Naive thymus-derived CD8-positive, alpha-beta T cell (primary cell): ENCODE results near the gene TMEM145. TPM values are rescaled to one million over a fixed set of nuclear protein-coding genes. Genes with fewer than 3 reads are reported as not detected.

ENCODE experiments used
- ATAC-seq, 2 donors: fragments of 150-1000 bp; cut with Tn5 transposase in 1 of 2; sonication (Bioruptor Pico), chemical (Tn5 transposase) in 1 of 2; 1 replicate in 1 of 2; 2 replicates in 1 of 2; pipeline ENCODE4 v1.10.0; 2021; ENCODE audit warnings: mild to moderate bottlenecking in 2 of 2, moderate library complexity in 2 of 2
- POLR2A ChIA-PET: fragments of 350-600 bp; sonication (Branson Sonifier 250); formaldehyde crosslinking; loops from one replicate; lab custom pipeline; 2021; ENCODE audit warnings: antibody characterized with exemption; lab: Charles Lee
- DNase-seq, 10 donors: peaks; one replicate each; pipeline versions ENCODE4 v3.0.0 to v3.0.0-alpha.2; 2020 to 2022
- H3K27ac Mint-ChIP-seq, 10 donors: one replicate each; pipeline ENCODE4 v1.8.0; 2020 to 2022; ENCODE audit warnings: mild to moderate bottlenecking in 10 of 10, mixed read lengths in 10 of 10, moderate library complexity in 4 of 10, inconsistent platforms in 1 of 10
- H3K27me3 Mint-ChIP-seq, 5 donors: one replicate each; pipeline ENCODE4 v1.8.0; 2021 to 2022; ENCODE audit warnings: mixed read lengths in 5 of 5
- H3K36me3 Mint-ChIP-seq, 3 donors: one replicate each; pipeline ENCODE4 v1.8.0; 2020 to 2022; ENCODE audit warnings: mixed read lengths in 3 of 3, mild to moderate bottlenecking in 2 of 3, inconsistent platforms in 1 of 3
- H3K4me1 Mint-ChIP-seq, 4 donors: one replicate each; pipeline ENCODE4 v1.8.0; 2021 to 2022; ENCODE audit warnings: mixed read lengths in 4 of 4
- H3K4me3 Mint-ChIP-seq, 10 donors: one replicate each; pipeline ENCODE4 v1.8.0; 2020 to 2022; ENCODE audit warnings: mild to moderate bottlenecking in 10 of 10, mixed read lengths in 10 of 10, moderate library complexity in 6 of 10, inconsistent platforms in 1 of 10
- H3K9me3 Mint-ChIP-seq, 9 donors: one replicate each; pipeline ENCODE4 v1.8.0; 2020 to 2022; ENCODE audit warnings: mixed read lengths in 9 of 9, mild to moderate bottlenecking in 3 of 9, inconsistent platforms in 1 of 9, moderate library complexity in 1 of 9
- polyA plus RNA-seq, 3 donors: library from polyadenylated mRNA; unstranded; fragments of 300-500 nt; fragmentation: Illumina TruSeq; gene quantifications; one replicate each; pipeline ENCODE4 v1.2.3, GENCODE V29; 2021
- total RNA-seq, 8 experiments: library from RNA in 2 of 8; stranded (reverse) in 2 of 8; gene quantifications; one replicate each; pipeline ENCODE4 v1.2.3 and lab custom pipeline; 2021 to 2026

Gene TMEM145
- total and polyA plus RNA-seq, 5 experiments from 2014 or later: not detected

DNA sequence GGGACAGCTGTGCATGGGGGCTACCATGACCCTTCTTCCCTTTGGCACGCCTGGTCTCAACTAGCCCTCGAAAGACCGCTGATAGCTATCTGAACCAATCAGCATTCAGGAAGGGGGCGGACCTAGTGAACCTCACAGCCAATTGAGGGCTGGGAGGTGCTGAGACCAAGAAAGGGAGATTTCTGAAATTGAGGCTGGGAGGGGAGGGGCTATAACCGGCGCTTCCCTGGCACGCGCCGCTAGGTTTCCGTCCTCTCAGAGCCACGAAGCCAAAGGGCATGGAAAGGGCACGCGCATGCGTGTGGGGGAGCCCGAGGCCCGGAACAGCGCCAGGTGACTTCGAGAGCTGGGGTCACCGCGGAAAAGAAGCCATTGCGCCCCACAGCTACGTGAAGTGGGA lies 6.5 kb upstream of the TMEM145 start:
- H3K36me3 Mint-ChIP-seq: no peaks in the 10 kb centered on the region
- DNase-seq (no peak), ATAC-seq (no peak)
- H3K27ac Mint-ChIP-seq: no peak overlapping the region
- H3K27me3 Mint-ChIP-seq: peaks cover 0 to 13% (median 6%) of the 10 kb centered on the region in 5 donors
- no peaks in the 10 kb centered on the region for H3K9me3 Mint-ChIP-seq
- H3K4me3 Mint-ChIP-seq: no peak overlapping the region
- peaks cover 10 to 23% (median 20%) of the 10 kb centered on the region in 4 donors for H3K4me1 Mint-ChIP-seq
- POLR2A ChIA-PET: no interaction called here

DNA sequence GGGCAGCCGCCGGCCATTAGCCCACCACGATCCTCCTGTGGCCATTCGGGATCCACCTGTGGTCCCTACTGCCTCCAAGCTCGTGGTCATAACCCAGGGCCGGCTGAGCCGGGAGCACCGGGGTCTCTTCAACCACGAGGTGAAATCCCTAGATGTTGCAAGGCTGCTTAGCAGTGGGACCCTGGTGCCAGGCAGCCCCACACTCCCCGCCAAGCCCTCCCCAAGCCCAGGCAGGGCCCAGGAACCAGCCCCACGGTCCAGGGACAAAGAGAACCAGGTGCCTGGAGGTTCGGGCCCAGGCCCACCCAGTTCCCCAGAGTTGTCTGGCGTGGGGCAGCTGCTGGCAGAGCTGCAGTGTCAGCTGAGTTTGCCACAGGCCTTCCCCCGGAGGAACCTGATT lies 3.4 kb upstream of the TMEM145 start:
- peaks cover 11 to 43% (median 22%) of the 10 kb centered on the region in 5 donors for H3K27me3 Mint-ChIP-seq

DNA sequence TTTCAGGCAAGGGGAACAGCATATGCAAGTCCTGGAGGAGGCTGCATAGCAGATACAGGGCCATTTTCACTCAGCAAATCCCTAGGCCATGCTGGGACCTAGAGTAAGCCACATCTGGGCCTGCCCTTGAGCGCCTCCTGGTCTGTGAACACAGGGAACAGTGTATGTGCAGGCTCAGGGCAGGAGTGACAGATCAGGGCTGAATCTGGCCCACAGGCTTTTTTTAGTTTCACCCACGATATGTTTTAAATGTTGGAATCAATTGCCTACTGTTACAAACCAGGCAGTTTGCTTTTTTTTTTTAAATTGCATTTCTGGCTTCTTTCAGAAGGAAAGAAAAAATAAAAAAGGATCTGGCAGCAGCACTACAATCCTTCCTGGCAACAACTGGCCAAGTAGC lies 1.5 kb upstream of the TMEM145 start:
- no peak for ATAC-seq
- POLR2A ChIA-PET: no interaction called here
- peaks cover 0 to 2% (median 0%) of the 10 kb centered on the region in 9 donors for H3K9me3 Mint-ChIP-seq
- H3K36me3 Mint-ChIP-seq: no peaks in the 10 kb centered on the region
- no peak overlapping the region for H3K27ac Mint-ChIP-seq
- peaks cover 16 to 52% (median 28%) of the 10 kb centered on the region in 5 donors for H3K27me3 Mint-ChIP-seq
- H3K4me1 Mint-ChIP-seq: peaks cover 11 to 21% (median 12%) of the 10 kb centered on the region in 4 donors
- H3K4me3 Mint-ChIP-seq: peak overlapping the region in 1 of 10 donors; percentile 74
- no peak for DNase-seq

More for the DNA sequence above, 3.4 kb upstream of the TMEM145 start:
- H3K36me3 Mint-ChIP-seq: no peaks in the 10 kb centered on the region
- H3K27ac Mint-ChIP-seq: no peak overlapping the region
- H3K4me3 Mint-ChIP-seq: no peak overlapping the region
- H3K9me3 Mint-ChIP-seq: peaks cover 0 to 2% (median 0%) of the 10 kb centered on the region in 9 donors
- POLR2A ChIA-PET: no interaction called here
- ATAC-seq (no peak), DNase-seq (no peak)
- H3K4me1 Mint-ChIP-seq: peaks cover 9 to 20% (median 12%) of the 10 kb centered on the region in 4 donors

DNA sequence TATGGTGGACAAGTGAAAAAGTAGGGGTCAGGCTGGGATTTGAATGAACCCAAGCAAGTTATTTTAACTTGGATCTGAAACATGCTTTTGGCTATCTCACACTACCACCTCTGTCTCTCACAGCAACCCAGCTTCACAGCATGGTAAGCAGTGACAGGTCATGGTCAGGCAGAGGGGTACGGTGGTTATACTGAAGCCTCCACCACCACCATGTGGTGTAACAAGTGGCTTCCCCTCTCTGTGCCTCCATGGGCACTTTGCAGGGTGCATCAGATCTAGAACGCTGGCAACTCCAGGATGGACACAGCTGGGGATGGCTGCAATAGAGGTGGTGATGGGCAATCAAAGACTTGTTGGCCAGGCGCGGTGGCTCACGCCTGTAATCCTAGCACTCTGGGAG lies 739 bp upstream of the TMEM145 start:
- POLR2A ChIA-PET: no interaction called here
- Mint-ChIP-seq H3K4me3 (peak overlapping the region; percentile 7 to 87 (median 70)), H3K36me3 (no peaks in the 10 kb centered on the region), H3K9me3 (peaks cover 0 to 2% (median 0%) of the 10 kb centered on the region in 9 donors), H3K27me3 (peaks cover 16 to 59% (median 28%) of the 10 kb centered on the region in 5 donors), H3K4me1 (peaks cover 15 to 27% (median 19%) of the 10 kb centered on the region in 4 donors), H3K27ac (peak overlapping the region in 2 of 10 donors; percentile 73 to 87)
- no peak for DNase-seq
- no peak for ATAC-seq

DNA sequence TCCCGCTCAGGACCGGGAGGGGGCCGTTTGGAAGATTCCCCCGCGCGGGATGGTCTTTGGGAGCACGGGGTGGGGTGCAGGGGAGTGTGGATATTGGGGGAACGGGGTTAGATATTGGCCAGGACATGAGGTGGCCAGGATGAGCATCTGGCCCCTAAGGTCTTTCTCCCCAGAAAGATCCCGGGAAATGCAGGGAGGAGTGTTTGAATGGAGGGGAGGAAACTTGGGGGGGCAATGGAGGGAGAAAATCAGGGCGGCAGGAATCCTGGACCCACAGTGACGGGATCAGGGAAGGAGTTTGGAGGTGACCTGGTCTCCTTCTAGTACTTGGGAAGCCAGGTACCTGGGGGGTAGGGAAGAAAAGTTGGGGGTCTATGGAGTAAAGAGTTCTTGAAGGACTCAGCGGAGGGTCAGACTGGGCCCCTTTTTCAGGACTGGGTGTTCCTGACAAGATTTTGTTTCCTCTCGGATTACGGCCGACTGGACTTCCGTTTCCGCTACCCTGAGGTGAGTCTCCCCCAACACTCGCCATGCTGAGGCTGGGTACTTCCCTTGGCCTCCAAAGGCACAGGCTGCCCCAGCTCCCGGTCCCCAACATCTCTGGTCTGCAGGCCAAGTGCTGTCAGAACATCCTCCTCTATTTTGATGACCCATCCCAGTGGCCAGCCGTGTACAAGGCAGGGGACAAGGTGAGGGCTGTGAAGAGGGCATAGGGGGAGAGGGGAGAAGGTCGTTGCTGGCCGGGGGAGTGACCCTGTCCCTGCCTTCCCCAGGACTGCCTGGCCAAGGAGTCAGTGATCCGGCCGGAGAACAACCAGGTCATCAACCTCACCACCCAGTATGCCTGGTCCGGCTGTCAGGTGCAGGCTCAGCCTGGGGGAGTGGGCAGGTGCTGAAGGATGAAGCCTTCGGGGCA lies 989 bp downstream of the TMEM145 start:
- DNase-seq (no peak), ATAC-seq (no peak)
- H3K4me1 Mint-ChIP-seq: peaks cover 14 to 27% (median 19%) of the 10 kb centered on the region in 4 donors
- peaks cover 0 to 2% (median 0%) of the 10 kb centered on the region in 9 donors for H3K9me3 Mint-ChIP-seq
- peaks cover 16 to 60% (median 28%) of the 10 kb centered on the region in 5 donors for H3K27me3 Mint-ChIP-seq
- POLR2A ChIA-PET: interaction anchor here (0.6 to 0.8 kb wide), 2 partner anchors 12 to 46 kb away, joined by 3 to 4 read pairs; partner anchors contain the start of genes PAFAH1B3 and PRR19
- no peaks in the 10 kb centered on the region for H3K36me3 Mint-ChIP-seq
- H3K4me3 Mint-ChIP-seq: peak overlapping the region in 7 of 10 donors; percentile 43 to 74 (median 65)
- H3K27ac Mint-ChIP-seq: peak overlapping the region in 1 of 10 donors; percentile 59

DNA sequence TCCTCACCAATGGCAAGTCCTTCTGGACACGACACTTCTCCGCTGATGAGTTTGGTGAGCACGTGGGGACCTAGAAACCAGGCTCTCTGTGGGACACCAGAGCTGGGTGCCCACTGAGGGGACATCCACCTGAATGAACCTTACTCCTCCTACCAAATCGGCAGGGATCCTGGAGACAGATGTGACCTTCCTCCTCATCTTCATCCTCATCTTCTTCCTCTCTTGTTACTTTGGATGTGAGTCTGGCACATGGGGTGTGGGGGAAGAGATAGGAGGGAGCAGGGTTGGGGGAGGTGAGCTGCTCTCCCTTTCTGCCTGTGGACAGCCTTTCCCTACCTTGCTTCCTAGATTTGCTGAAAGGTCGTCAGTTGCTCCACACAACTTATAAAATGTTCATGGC lies 1.9 kb downstream of the TMEM145 start:
- Mint-ChIP-seq H3K27ac (no peak overlapping the region), H3K4me3 (peak overlapping the region in 3 of 10 donors; percentile 7 to 22 (median 11)), H3K9me3 (peaks cover 0 to 2% (median 0%) of the 10 kb centered on the region in 9 donors), H3K27me3 (peaks cover 16 to 60% (median 28%) of the 10 kb centered on the region in 5 donors), H3K36me3 (no peaks in the 10 kb centered on the region), H3K4me1 (peaks cover 14 to 27% (median 19%) of the 10 kb centered on the region in 4 donors)
- DNase-seq: no peak
- ATAC-seq: no peak
- POLR2A ChIA-PET: interaction anchor here (0.8 kb wide), 1 partner anchor 13 kb away, joined by 4 read pairs; the partner anchor contains the start of genes PAFAH1B3 and PRR19

DNA sequence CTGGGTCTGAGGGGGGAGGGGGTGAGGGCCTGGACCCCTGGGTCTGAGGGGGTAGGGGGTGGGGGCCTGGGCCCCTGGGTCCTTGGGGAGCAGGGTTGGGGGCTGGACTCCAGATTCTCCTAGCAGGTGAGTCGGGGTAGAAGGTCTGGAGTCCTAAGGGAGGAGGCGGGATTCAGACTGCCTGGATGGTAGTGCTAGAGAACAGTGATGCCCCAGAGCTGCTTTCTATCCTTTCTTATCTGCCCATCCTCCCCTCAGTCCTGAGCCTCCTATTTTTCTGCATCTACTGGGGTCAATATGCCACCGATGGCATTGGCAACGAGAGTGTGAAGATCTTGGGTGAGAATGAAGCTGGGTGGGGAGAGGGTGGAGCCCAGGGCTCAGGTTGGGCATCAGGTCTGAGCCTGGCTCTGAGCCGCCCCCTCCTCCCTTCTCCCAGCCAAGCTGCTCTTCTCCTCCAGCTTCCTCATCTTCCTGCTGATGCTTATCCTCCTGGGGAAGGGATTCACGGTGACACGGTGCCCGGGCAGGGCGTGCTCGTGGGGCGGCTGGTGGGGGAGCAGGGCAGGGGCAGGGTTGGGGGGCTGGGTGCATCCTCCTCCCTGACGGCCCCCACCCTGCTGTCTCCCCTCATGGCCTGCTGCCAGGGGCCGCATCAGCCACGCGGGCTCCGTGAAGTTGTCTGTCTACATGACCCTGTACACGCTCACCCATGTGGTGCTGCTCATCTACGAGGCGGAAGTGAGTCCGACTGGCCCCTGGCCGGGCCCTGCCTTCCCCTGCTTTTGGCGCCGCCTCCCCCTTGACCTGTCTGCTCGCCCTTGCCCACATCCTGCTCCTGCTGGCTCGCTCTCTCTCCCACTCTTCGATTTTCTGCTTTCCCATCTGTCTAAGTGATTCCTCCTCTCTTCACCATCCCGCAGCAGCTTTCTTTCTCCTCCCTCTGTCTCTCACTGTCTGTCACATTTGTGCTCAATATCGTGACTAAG lies 3.4 kb downstream of the TMEM145 start:
- H3K4me3 Mint-ChIP-seq: peak overlapping the region in 6 of 10 donors; percentile 0 to 40 (median 10)
- no peak for ATAC-seq

DNA sequence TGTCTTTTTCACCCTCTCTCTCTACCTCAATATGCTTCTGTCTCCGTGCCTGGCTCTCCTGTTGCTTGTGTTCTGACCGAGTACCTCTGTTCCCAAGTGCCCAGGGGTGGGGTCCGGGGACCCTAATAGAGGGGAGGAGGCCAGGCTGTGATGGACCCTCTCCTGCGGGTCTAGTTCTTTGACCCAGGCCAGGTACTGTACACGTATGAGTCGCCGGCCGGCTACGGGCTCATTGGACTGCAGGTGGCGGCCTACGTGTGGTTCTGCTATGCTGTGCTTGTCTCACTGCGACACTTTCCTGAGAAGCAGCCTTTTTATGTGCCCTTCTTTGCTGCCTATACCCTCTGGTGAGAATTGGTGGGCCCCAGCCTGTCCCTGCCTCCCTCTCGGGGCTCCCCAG lies 4.4 kb downstream of the TMEM145 start:
- no peaks in the 10 kb centered on the region for H3K36me3 Mint-ChIP-seq
- no peak overlapping the region for H3K4me3 Mint-ChIP-seq
- POLR2A ChIA-PET: no interaction called here
- H3K27ac Mint-ChIP-seq: peak overlapping the region in 1 of 10 donors; percentile 17
- no peak for ATAC-seq
- peaks cover 12 to 39% (median 22%) of the 10 kb centered on the region in 5 donors for H3K27me3 Mint-ChIP-seq
- DNase-seq: no peak
- peaks cover 13 to 21% (median 18%) of the 10 kb centered on the region in 4 donors for H3K4me1 Mint-ChIP-seq
- H3K9me3 Mint-ChIP-seq: peaks cover 0 to 2% (median 0%) of the 10 kb centered on the region in 9 donors

More for the DNA sequence above, 3.4 kb downstream of the TMEM145 start:
- H3K4me1 Mint-ChIP-seq: peaks cover 14 to 27% (median 19%) of the 10 kb centered on the region in 4 donors
- POLR2A ChIA-PET: interaction anchor here (0.8 kb wide), 1 partner anchor 8 kb away, joined by 3 read pairs; no protein-coding TSS in a partner anchor
- DNase-seq: no peak
- peak overlapping the region in 1 of 10 donors; percentile 33 for H3K27ac Mint-ChIP-seq
- H3K9me3 Mint-ChIP-seq: peaks cover 0 to 2% (median 0%) of the 10 kb centered on the region in 9 donors
- no peaks in the 10 kb centered on the region for H3K36me3 Mint-ChIP-seq
- H3K27me3 Mint-ChIP-seq: peaks cover 16 to 49% (median 24%) of the 10 kb centered on the region in 5 donors

DNA sequence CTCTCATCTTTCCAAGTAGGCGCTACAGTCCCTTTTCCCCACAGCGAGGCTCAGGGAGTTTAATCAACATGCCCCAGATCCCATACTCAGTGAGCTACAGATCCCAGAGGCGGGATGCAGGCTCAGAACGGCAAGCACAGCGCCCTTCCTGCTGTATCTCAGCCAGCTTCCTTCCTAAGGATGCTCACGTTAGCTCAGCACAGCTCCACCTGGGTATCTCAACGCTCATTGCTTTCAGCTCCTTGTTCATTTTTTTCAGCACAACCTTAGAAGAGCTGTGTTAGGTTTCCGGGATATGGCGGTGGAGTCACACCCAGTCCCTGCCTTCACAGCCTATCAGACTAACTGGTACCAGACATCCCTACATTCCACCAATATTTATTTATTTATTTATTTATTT lies 9.2 kb downstream of the TMEM145 start:
- H3K4me1 Mint-ChIP-seq: peaks cover 8 to 24% (median 22%) of the 10 kb centered on the region in 4 donors

DNA sequence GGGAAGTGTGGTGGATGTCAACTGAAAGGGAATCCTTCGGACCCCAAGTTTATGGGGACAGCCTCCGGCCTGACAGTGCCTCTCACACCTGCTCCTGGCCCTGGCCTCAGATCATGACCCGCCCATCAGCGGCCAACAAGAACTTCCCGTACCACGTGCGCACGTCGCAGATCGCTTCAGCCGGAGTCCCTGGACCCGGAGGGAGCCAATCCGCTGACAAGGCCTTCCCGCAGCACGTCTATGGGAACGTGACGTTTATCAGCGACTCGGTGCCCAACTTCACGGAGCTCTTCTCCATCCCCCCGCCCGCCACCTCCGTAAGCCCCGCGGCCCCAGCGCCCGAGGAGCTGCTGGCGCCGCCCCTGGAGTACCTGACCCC lies 10.4 kb downstream of the TMEM145 start:
- H3K4me1 Mint-ChIP-seq: peaks cover 16 to 34% (median 26%) of the 10 kb centered on the region in 4 donors
- no peaks in the 10 kb centered on the region for H3K9me3 Mint-ChIP-seq
- no peak overlapping the region for H3K27ac Mint-ChIP-seq
- POLR2A ChIA-PET: interaction anchor here (0.8 to 1.9 kb wide), 3 partner anchors 21 to 191 kb away, joined by 3 to 6 read pairs (median 3); partner anchors contain the start of genes PAFAH1B3 and PRR19
- DNase-seq: no peak
- peaks cover 6 to 20% (median 12%) of the 10 kb centered on the region in 5 donors for H3K27me3 Mint-ChIP-seq
- ATAC-seq: no peak
- peaks cover 0 to 3% (median 0%) of the 10 kb centered on the region in 3 donors for H3K36me3 Mint-ChIP-seq
- peak overlapping the region in 7 of 10 donors; percentile 8 to 74 (median 33) for H3K4me3 Mint-ChIP-seq

More for the DNA sequence above, 9.2 kb downstream of the TMEM145 start:
- no peaks in the 10 kb centered on the region for H3K9me3 Mint-ChIP-seq
- DNase-seq (no peak), ATAC-seq (no peak)
- peak overlapping the region in 1 of 10 donors; percentile 58 for H3K4me3 Mint-ChIP-seq
- H3K27ac Mint-ChIP-seq: no peak overlapping the region
- H3K27me3 Mint-ChIP-seq: peaks cover 6 to 20% (median 13%) of the 10 kb centered on the region in 5 donors
- H3K36me3 Mint-ChIP-seq: peaks cover 0 to 3% (median 0%) of the 10 kb centered on the region in 3 donors
- POLR2A ChIA-PET: interaction anchor here (0.6 to 1.9 kb wide), 3 partner anchors 19 to 120 kb away, joined by 3 to 6 read pairs (median 4); partner anchors contain the start of genes PAFAH1B3 and PRR19

DNA sequence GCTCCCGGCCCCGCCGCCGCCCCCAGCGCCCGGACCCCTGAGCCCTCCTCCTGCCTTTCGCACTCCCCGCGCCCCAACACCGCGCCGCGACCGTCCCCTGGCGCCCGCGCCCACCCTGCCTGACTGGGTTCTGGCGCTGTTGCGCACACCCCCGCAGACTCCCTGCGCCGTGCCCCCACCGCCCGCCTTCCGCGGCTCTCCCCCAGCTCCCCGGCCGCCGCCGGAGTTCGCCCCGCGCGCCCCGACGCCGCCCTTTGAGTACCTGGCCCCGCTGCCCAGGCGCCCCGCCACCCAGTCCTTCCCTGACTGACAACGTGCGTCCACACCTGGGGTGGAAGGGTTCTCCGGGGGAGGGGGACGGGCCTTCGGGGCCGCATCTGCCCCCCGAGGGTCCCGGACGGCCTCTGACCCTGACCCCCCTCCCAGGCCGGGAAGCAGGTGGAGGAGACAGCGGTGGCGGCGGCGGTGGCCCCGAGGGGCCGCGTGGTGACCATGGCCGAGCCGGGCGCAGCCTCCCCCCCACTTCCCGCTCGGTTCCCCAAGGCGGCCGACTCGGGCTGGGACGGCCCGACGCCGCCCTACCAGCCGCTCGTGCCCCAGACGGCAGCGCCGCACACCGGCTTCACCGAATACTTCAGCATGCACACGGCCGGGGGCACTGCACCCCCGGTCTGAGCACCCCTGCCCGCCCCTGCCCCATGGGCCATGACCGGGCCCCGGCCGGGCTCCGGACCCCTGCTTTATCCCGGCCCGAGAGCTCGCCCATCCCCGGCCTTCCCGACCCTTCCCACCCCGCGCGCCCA lies 10.9 kb downstream of the TMEM145 start:
- ATAC-seq (no peak), DNase-seq (no peak)
- POLR2A ChIA-PET: interaction anchor here (0.5 to 1.9 kb wide), 3 partner anchors 22 to 191 kb away, joined by 3 to 6 read pairs (median 3); partner anchors contain the start of genes PAFAH1B3, POU2F2 and PRR19
- Mint-ChIP-seq H3K36me3 (peaks cover 0 to 3% (median 0%) of the 10 kb centered on the region in 3 donors), H3K4me3 (peak overlapping the region in 5 of 10 donors; percentile 14 to 95 (median 26)), H3K9me3 (no peaks in the 10 kb centered on the region), H3K27me3 (peaks cover 6 to 20% (median 12%) of the 10 kb centered on the region in 5 donors), H3K4me1 (peaks cover 17 to 36% (median 29%) of the 10 kb centered on the region in 4 donors), H3K27ac (no peak overlapping the region)
